HG02973 (cell line): ENCODE measurements around the gene SLC16A12.
"Not testable (repeated sequence)": the region's sequence is repeated elsewhere in the genome, so short reads cannot be mapped to it uniquely, and the experiment has no call there.

Source experiments
- ATAC-seq: cut with Tn5 transposase; IDR thresholded peaks from one replicate; pipeline ENCODE4 v1.9.1; 2021; ENCODE audit warnings: moderate library complexity; ENCODE audit not compliant: unreplicated experiment

Gene SLC16A12

DNA sequence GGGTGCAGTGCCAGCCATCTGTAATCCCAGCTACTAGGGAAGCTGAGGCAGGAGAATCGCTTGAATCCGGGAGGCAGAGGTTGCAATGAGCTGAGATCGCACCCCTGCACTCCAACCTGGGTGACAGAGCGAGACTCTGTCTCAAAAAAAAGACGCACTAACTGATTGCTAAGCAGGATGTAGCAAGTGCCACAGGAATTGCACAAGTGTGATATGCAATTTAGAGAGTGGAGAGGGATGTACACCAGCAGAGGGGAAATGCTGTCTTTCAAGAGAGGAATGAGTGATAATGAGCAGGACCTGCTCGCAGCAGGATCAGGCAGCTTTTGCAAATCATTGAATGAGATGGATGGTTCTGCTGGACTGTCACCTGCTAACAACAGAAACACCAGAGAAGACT is 13.3 kb upstream of the SLC16A12 start:
- no peak for ATAC-seq

DNA sequence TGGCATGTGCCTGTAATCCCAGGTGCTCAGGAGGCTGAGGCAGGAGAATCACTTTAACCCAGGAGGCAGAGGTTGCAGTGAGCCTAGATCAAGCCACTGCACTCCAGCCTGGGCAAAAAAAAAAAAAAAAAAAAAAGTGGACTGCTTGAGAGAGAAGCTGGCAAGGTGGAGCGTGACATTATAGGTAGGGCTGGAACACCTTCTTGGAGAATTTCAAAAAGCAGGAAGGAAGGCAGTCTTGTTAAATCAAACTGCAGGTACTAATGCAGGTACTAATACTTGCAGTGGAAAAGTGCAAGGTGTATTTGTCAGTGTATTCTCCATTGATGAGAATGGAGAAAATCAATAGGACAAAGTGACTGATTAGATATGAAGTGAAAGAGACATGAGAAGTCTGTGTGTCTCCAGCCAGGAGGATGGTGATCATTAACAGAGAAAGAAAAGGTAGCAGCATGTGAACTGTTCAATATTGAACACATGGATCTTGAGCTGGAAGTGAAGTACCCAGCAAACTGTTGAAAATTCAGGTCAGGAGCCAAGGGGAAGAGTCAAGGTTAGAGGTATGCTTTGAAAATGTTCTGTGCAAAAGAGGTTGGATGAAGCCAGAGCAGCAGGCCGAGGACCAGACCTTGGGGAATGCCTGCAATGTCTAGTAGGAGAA is 12.6 kb upstream of the SLC16A12 start:
- ATAC-seq: no peak

DNA sequence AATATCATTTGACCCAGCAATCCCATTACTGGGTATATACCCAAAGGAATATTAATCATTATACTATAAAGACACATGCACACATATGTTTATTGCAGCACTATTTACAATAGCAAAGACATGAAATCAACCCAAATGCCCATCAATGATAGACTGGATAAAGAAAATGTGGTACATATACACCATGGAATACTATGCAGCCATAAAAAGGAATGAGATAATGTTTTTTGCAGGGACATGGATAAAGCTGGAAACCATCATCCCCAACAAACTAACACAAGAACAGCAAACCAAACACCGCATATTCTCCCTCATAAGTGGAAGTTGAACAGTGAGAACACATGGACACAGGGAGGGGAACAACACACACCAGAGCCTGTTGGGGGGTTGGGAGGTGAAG is 11.3 kb upstream of the SLC16A12 start:
- ATAC-seq: not testable (repeated sequence)

DNA sequence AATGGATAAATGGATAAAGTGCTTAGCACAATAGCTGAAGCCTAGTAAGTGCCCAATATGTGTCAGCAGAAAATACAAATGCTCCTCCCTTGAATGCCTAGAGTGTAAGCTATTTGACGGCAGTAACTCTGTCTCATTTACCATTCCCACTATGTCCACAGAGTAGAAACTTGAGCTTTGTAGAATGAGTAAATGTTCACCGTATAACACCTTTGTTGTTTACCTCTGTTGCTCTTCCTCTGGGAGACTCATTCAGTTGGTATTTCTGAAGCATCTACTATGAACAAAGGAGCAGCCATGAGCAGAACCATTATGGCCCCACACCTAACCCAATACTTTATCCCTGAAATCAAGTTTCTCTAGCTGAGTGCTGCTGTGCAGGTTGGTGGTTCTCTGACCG is 8.4 kb upstream of the SLC16A12 start:
- ATAC-seq: no peak

DNA sequence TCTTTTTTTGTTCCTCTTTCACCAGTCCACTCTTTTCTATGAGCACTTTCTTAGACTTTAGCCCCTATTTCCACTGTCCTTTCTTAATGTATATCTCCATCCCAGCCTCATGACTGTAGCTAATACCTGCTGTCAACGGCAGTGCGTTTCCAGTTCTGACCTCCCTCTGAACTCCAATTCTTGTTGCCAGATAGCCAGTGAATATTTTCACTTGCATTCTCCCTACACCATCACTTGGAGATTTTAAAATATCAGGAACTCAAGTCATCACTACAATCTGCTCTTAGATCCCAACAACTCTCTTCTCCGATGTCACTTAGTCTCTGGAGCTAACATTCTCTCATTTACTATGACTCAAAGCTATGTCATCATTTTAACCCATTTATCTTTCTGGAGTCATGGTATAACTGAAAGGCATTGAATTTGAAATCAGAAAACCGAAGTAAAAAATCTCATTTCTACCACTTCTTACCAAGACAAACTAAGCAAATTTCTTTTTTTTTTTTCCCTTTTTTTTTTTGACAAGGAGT is 5.1 kb upstream of the SLC16A12 start:
- no peak for ATAC-seq

DNA sequence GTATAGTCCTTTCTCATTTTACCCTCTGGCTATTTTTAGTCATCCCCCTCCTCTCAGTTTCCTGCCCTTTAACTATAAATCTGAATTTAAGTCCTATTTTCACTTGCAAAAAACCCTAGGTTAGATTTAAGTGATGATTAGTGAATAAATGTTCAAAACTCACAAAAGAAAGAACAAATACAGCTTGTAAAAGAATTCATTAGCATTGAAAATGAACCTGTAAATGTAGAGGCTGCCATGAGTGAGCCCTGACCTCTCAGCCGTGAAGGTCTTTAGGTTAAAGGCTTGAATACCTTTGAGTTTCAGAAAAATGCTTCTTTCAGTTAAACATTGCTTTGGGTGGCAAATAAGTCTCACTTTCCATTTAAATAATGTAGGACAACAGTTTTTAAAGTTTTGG is 2.0 kb upstream of the SLC16A12 start:
- no peak for ATAC-seq

DNA sequence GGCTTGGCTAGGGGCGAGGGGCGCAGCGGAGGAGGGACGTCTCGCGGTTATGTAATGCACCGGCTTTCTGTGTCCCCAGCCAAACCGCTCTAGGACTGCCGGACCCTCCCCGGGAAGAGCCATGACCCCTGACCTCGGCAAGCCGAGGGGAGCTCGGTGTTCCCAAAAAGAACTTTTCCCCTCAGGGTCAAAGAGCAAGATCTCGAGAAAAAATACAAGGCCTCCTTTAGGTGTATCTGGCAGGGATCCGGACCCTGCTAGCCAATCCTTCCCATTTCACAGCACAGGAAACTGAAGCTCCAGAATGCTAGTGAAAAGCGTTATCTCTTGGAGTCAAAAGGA is 590 bp upstream of the SLC16A12 start:
- ATAC-seq: no peak

DNA sequence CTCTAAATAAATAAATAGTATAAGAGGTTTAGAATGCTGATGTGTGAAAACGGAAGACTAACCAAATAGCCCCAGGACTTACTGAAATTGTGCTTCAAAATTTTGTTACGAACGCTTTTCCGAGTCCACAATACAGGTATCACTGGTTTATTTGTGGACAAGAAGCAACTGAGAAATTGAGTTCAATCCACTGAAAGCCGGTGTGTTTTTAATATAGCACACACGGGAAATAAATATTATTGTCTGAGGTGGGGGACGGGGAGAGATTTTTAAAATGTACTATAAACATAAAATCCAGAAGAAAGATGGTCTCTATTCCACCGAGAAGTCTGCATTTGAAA is 598 bp downstream of the SLC16A12 start:
- ATAC-seq: no peak

DNA sequence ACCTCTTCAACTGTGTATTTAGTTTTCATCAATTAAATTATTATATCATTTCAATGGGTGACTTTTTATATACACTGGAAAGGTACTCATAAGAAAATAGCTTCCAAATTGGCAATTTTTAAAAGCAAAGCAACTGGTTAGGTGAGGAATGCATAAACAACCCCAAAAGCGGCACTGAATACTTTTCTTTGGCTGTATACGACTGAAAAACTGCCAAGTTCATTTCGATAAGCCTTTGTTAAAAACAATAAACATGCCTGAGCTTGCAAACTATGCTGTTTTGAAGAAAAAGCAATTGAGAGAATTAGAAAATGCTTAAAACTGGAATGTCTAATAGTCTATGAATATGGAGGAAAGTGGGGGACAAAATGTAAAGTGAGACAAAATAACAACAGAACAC is 2.9 kb downstream of the SLC16A12 start:
- no peak for ATAC-seq

DNA sequence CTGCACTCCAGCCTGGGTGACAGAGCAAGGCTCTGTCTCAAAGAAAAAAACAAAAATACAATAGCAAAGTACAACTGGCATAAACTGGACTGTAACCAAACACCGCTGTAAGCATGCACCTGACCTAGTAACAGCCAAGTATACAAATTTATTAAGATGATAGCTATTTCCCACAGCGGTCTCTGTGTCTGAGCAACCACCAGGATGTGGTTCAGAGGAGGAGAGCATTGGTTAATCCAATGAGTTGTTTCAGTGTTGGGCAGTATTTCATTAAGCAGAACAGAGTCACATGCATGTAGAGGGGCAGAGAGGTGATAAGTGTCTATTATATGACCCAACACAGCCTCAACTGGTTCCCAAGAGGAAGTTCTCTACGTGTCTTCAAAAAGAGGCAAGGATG is 4.0 kb downstream of the SLC16A12 start:
- ATAC-seq: no peak

DNA sequence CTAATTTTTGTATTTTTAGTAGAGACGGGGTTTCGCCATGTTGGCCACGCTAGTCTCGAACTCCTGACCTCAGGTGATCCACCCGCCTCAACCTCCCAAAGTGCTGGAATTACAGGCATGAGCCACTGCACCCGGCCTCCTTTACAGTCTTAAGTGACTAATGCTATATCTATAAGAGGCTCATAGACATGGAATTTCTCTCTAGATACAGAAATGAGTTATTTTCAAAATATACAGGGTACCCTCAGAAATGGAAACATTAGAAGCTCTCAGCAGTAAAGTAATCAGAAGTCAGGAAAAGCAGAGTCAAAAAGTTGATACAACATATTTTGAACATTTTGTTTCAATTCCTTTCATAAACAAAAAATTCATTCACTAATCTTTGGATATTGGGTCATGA is 5.7 kb downstream of the SLC16A12 start:
- not testable (repeated sequence) for ATAC-seq

DNA sequence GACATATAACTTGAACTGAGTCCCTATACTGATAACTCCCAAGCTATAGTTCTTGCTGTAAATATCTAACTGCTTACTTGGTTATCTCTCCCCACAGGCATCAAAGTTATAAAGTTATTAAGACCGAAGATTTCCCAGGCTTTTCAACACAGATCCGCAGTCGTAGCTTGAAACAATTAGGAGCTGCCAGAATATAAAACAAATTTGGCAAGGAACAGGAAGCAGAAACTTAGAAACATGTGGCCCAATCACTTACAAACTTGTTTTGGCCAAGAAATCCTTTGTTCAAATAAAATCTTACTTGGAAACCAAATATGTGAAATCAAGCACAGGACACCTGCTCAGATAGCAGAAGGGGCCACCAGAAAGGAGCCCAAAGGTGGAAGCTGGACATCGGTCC is 9.0 kb downstream of the SLC16A12 start:
- ATAC-seq: no peak

DNA sequence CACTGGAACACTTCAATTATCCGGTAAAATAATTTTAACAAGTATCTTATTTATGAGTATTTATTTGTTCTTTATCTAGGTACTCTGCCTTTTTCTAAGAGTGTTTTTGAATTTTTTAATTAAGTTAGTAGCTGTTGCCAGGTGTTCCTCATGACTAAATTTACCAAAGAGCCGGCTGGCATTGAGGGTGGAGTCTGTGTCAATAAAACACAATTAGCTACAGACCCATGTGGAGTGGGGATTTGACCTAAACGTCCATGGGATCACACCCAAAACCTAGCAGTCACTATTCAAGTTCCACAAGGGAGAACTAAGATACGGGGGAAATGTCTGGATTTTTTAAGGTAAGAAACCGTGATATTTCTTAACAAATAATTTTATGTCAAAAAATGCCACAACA is 9.8 kb downstream of the SLC16A12 start:
- ATAC-seq: no peak

DNA sequence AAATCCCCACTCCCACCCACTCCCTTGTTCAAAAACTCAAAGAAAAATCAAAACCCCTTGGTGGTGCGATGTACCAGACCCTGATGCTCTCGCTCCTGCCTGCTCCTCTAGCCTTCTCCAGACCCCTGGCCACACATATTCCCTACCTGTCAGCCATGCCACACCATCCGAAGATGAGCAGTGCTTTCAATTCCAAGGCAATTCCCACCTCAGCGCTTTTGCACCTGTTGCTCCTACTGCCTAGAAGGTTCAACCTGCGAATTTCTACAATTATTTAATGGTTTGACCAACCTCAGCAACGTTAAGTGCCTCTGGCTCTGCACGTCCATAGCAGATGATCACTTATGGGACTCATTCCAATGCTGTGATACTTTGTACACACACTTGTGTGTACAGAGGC is 11.1 kb downstream of the SLC16A12 start:
- no peak for ATAC-seq

DNA sequence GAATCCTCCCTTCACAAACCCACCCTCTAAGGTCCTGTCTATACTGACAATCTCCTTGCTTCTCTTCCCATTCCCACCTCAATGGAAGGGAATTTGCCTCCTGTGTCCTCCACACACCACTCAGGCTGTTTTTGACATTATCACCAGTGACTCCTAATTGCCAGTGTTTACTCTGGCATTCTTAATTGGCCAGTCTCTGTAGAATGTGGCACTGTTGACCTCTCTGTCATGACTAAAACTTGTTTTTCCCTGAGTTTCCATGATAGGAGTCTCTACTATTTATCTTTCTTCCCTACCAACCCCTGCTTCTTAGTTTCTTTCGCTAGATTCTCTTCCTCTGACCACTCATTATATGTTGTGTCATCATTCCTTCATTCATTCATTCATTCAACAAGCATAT is 12.1 kb downstream of the SLC16A12 start:
- no peak for ATAC-seq

DNA sequence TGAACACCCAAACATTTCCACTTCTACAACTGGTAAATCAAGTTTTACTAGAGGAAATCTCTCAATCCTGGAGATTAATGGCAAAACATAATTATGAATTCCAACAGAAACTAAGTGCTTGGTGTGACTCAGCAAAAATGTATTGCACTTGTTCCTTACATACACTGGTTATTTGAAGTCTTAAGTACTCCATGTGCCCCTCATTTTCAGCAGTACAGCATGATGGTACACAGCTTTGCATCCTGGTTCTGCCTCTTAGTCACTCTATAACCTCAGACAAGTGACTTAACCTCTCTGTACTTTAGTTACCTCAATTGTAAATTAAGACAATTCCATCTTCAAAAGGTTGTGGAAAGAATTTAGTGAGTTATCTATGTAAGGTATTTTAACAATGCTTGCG is 12.9 kb downstream of the SLC16A12 start:
- no peak for ATAC-seq

DNA sequence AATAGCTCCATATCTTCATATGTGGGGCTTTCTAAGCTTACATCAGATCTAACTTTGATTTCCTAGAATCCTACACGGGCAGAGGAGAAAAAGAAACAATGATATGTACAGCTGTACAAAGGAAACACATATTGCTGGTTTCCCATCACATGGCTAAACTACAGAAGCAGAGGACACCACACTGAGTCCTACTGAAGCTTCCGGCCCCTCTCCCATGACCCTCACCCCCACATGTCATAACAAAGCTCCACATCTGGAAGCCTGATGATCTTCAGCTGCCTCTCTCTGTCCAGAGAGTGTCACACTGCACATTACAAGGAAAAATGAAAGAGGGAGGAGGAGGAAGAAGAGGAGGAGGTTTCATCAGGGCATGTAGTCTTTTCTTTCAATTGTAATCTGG is 14.0 kb downstream of the SLC16A12 start:
- no peak for ATAC-seq

DNA sequence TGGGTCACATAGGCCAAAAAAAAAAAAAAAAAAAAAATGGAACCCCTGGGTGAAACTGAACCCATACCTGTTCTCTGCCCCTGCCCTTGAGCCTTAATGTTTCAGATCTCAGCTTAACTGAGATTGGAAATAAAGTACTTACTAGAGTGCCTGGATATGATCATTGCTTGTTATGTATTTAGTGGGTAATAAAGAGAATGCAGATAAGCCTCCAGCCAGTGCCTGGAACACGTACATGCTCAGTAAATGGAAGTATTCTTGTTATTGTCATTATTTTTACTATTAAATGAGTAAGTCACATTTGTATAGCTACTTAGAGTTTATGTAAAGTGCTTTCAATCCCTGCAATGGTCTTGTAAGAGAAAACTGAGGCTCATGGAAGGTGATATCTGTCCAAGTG is 14.7 kb downstream of the SLC16A12 start:
- ATAC-seq: no peak

DNA sequence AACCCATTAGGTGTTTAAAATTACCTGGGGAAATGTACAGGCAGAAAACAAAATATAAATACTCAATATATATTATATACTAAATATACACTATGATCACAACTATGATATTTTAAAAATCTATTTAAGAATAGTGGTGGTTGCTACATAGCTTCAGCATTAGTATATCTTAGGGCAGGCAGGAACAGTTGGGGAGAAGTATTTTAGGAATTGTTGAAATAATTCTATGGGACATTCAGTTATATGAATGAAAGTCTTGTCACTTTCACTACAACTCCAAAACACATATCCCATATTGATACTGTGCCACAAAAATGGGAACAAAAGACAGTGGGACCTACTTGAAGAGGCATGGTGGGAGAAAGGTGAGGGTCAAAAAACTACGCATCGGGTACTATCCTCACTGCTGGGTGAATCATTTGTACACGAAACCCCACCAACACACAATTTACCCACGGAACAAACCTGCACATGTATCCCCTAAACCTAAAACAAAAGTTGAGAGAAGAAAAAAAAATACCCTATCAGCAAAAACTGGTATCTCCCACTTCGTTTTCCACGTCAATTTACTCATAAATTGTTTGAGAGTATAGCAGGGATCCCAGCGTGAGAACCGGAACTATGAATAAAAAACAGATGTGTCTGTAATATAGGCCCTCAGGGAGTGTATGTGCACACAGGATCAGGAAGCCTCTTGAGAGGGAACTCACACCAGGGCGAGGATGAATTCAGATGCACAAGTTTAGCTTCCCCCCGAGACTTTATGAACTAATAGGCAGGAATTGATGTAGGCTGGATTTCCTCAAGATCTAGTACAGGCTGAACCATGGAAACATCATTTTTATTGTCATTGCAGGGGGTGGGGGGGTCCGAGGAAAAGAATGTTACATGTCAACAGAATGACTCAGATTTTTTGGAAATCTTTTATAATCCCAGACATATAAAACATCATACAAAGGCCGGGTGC is 16.2 kb downstream of the SLC16A12 start:
- ATAC-seq: no peak

DNA sequence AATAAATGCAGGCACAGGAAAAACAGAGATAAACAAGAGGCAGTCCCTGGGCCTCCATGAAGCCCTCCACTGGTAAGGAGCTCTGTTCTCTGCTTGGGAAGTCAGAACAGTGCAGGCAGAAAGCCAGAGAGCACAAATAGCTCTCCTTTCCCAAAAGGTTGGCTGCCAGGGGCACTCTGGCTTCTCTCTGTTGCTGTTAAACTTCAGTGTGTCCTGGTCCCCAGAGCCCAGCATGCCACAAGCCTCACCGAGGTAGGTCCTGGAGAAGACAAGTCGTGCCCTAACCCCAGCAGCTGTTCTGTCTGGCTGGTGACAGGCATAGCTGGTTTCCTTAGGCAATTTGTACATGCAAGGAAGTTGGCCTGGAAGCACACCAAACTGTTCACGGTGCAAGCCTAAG is 17.3 kb downstream of the SLC16A12 start:
- no peak for ATAC-seq

DNA sequence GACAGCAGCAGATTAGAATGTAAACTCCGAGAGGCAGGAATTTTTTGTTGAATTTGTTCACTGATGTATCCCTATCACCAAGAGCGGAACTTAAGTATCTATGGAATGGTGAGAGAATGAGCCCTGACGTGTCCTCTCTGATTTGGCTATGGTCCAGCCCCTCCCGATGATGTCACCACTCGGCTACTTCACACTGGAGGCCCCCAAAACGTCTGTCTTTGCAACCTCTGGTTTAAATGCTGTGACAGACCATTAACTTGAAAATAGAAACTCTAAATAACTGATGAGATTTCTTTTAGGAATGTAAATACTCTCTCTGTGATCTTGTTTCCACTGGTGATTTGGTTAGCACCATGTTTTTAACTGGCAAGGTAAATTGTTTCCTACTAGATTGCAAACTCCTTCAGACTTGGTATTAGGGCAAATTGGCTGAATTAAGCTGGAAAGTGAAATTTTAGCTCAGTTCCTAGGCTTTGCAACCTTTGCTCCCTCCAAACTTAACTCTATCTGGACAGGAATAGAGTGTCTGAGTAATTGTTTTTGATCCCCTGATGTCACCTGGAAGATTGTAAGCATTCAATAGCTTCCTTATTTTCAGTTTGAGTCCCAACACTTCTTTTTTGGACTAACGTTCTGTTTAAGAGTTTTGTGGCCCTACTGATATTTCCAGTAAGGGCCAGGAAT is 19.1 kb downstream of the SLC16A12 start:
- no peak for ATAC-seq
